Stomach (tissue), 4 donors: ENCODE data around the gene MEIG1.

Experiments
- POLR2A ChIP-seq, 4 donors: fragments of 450-650 bp; IDR thresholded peaks; one replicate each; pipeline ENCODE4 v1.6.1; 2016; ENCODE audit warnings: antibody characterized with exemption in 4 of 4, control low read depth in 2 of 4, mild to moderate bottlenecking in 1 of 4, moderate library complexity in 1 of 4
- POLR2AphosphoS5 ChIP-seq, 3 donors: sonication (generic); formaldehyde crosslinking; IDR thresholded peaks; one replicate each; pipeline ENCODE4 v1.6.1; 2016; ENCODE audit warnings: antibody characterized with exemption in 3 of 3
- TF ChIP-seq, protein P1 (sequence below), 7 experiments: fragments of 450-650 bp in 4 of 7; fragments of 200-600 bp in 3 of 7; sonication (generic) in 3 of 7; IDR thresholded peaks; one replicate each; pipeline ENCODE4 v1.5.1; 2016 to 2019; ENCODE audit warnings: antibody characterized with exemption in 7 of 7, control low read depth in 2 of 7, mild to moderate bottlenecking in 1 of 7

DNA sequence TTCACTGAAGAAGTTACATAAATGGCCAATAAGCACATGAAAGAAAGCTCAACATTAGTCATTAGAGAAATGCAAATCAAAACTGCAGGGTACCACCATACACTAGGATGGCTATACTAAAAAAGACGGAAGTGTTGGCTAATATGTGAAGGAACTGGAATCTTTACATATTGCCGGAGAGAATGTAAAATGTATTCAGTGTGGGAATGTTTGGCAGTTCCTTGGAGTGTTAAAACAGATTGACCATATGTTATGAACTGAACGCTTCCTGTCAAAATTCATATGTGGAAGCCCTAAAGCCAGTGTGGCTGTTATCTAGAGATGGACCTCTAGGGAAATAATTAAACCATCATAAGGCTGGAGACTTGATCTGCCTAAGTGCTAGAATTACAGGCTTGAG is 47.4 kb upstream of the MEIG1 start:
- no peak for TF ChIP-seq POLR2A (IDR thresholded peaks at IDR 0.05)
- TF ChIP-seq, protein P1, sequence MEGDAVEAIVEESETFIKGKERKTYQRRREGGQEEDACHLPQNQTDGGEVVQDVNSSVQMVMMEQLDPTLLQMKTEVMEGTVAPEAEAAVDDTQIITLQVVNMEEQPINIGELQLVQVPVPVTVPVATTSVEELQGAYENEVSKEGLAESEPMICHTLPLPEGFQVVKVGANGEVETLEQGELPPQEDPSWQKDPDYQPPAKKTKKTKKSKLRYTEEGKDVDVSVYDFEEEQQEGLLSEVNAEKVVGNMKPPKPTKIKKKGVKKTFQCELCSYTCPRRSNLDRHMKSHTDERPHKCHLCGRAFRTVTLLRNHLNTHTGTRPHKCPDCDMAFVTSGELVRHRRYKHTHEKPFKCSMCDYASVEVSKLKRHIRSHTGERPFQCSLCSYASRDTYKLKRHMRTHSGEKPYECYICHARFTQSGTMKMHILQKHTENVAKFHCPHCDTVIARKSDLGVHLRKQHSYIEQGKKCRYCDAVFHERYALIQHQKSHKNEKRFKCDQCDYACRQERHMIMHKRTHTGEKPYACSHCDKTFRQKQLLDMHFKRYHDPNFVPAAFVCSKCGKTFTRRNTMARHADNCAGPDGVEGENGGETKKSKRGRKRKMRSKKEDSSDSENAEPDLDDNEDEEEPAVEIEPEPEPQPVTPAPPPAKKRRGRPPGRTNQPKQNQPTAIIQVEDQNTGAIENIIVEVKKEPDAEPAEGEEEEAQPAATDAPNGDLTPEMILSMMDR (IDR thresholded peaks at IDR 0.05): no peak
- TF ChIP-seq POLR2AphosphoS5 (IDR thresholded peaks at IDR 0.05): no peak
